H4 (cell line): ENCODE data around the gene HSF4. TPM values are rescaled to one million over a fixed set of nuclear protein-coding genes. Genes with fewer than 3 reads are reported as not detected.
A peak's percentile ranks its signal among the peaks of the same experiment; 100 is the strongest.

Source experiments
- DNase-seq: peaks from one replicate; pipeline ENCODE4 v3.0.0-alpha.2; 2015; ENCODE audit warnings: low spot score
- total RNA-seq: library from RNA; depleted of rRNA; stranded (reverse); fragments of >200 nt; shearing (Covaris generic); gene quantifications from 2 replicates; pipeline ENCODE4 v1.2.3, GENCODE V29; 2014

Gene HSF4
- total RNA-seq, 1 experiment from 2014 or later, result 0.50 TPM

DNA sequence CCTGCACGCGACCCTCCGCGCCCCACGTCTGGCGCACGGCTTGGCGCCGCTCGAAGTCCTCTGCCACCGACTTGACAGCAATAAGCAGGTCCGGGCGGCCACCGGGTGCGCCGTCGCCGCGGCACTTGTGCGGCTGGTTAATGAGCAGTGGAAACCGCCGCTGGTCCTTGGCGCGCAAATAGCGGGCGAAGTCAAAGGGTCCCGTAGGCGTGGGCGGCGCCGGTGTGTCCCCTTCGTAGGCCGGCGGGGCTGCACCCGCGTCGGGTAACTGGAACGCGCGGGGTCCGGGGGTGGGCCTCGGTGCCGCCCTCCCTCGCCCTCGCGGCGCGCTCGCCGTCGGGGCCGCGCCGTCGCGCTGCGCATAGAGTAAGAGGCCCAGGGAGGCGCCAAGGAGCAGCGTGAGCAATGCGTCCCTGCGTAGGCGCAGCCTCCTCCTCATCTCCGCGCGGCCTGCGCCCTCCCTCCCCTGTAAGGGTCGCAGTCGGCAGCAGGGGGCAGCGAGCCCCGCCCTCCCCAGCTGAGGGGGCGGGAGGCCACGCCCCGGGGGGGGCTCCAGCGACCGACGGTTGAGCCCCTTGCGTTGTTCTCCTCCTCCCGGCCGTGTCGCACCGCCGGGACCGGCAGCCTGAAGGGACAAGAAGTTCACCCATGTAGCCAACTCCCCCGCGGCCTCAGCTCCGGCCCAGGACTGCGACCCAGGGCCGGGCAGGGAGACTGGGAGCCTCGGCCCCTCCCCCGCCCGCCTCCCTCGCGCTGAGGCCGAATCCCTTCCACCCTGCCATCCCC is 14.3 kb upstream of the HSF4 start:
- DNase-seq, result no peak

DNA sequence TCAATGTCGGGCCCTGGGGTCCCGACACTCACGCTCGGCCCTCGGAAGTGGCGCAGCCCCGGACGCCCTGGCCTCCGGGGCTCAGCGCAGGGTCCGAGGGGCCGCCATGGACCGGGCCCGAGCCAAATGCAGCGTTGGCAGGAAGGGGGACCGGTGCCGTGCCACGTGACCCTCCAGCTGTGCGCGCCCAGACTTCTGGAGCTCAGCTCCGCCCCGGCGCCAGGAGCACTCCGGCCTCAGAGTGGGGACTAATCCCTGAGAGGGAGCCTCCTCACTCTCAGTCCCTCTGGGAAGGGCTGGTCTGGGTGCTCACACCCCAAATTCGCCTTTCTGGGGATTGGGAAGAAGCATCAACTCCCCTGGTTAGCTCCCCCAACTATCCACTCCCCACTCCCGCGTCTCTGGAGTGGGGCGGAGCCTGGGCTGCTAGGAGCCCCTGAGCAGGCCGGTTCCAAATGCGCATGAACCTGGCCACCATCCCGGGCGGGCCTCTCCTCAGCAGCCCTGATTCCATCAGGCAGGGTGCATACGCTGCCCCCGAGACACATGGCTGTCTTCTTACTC is 13.6 kb upstream of the HSF4 start, which contains the start of gene B3GNT9:
Gene B3GNT9 (minus strand): TSS at position 166 of the 564 bp plus-strand sequence. CDS start 513 bp downstream, outside the sequence.
- peak; percentile 54 for DNase-seq

DNA sequence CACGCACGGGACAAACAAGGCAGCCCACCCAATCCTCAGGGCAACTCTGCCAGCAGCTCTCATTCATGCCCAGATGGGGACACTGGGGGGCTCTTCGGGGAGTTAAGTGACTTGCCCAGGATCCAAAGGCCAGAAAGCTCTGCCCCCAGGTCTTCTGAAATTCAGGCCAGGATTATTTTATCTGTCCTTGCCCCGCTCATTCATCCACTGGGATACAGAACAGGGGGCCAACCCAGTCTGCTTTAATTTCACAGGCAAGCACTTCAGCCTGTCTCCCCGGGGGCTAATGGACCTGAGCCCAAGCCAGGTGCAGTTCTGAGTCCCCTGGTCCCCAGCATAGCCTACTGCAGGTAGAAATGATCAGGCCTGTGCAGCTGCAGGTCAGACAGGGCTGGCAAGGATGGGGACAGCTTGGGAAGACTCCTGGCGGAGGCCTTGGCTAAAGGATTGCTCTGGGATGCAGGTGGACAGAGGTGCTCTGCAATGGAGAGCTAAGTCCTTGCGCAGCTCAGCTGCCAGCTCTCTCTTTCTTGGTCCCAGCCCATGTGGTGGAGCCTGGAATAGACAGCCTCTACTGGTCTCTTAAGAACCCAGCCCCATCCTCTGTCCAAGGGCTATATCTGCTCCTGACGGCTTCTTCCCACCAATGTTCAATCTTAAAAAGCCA is 13.0 kb upstream of the HSF4 start:
- no peak for DNase-seq

DNA sequence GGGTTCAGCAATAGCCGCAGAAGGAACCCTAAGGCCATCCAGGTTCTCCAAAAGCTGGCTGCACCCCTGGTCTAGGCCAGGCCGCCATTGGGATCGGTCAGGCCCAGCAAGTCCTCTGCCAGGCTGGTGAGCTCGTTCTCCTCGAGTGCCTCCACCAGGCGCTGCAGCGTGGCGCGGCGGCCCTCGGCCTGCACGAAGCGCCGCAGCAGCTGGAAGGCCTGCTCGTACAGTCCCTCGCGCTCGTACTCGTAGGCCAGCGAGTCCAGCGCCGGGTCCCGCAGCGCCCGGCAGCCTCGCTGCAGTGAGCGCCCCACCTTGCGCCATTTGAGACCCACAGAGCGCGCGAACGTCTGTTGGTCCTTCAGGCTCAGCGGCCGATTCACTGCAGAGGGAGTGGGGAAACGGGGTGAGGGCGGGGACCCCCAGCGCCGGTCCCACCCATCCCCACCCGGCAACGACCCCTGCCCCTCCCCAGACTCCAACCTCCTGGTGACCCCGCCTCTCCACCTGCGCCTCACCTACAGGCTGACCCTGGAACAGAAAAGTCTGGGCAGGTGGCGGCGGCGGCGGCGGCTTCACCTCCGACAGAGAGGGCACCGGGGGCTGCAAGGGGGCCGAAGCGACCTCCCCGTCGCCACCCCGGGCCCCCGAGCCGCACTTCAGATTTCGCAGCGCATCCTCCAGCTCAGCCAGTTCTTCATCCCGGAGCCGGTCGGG is 9.8 kb upstream of the HSF4 start:
- DNase-seq, result no peak

DNA sequence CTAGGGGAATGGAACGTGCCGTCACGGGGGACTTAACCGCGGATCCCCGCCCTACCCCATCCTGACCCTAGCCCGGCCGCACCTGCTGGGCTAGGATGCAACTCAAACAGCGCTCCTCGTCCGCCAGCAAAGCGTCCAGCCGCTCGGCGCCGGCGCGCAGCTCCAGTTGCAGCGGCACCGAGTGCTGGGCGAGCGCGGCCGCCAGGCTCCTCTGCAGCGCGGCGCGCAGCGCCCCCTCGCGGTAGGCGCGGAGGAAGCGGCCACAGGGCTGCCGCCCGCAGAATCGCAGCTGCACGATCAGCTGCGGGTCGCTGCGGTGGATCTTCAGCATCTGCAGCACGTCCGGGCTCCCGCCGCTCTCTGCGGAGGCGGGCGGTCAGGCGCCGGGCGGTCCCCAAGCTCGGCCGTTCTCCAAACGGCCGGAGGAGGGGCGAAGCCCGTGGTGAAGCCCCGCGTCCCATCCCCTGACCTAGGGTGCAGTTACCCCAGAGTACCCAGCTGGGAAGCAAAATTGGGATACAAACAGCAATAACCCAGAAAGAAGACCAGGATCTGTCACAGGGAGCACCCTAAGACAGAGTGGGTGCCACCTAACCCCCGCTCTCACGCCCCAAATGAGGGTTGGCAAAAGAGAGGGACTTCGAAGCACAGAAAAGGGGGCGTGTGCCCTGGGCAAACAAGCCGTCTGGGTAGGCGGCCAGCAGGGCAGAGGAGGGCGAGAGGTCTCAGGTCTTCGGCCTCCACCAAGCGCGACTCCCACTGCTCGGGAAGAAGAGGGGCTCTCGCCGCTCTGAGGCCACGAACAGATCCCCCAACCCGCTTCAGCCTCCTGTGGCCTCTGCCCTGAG is 9.0 kb upstream of the HSF4 start:
- DNase-seq, result no peak

DNA sequence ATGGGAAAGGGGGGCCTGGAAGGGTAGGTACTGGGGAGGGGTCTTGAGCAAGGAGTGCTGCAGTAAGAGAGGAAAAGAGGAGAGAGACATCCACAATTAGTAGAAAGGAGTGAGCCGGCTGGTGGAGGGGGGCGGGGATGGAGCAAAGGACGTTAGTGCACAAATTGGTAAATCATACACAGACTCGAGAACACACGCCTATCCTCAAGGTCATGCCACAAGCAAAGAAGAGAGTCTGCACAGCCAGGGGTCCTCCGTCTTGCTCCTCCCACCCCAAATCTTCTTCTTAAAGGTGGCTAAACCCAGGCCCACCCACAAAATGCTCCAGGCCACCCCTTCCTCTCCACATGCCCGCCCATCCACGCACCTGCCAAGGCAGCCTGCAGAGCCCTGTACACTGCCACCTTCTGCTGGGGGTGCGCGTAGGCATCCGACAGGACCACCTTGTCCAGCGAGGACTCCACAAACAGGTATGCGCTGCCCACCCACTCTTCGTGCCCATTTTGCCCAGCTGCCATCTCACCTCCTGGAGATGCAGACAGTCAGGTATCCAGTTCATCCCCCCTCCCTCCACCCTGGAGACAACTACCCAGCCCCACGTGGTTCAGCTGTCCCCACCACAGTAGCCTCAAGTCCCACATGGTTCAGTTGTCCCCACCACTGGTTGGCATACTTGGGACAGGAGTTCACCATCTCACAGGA is 8.3 kb upstream of the HSF4 start:
- no peak for DNase-seq

DNA sequence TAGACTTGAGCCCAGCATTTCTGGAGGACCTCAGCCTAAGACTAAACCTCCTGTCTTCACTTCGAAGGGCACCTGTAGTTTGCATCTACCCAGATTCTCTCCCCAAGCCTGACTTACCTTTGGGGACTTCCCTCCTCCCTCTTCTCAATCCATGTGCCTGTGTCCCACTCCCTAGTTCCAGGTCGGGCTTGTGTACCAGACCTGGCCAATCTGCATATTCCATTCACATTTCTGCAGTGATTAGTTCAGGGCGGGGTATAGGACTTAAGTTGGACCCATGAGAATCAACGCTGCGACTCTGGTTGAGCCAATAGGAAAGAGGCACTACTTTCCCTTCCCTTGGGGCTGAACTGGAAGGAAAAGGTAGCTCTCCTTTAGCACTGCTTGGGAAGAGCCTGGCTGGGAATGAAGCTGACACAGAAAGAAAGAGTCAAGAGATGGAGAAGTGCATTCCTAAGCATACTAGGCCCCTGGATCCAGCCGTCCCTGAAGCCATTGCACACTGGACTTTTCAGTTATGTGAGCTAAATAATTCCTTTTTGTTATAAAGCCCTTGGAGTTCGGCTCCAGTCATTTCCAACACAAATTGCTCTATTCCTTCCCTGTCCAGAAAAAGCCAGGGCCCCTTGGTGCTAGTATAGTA is 7.3 kb upstream of the HSF4 start:
- no peak for DNase-seq

DNA sequence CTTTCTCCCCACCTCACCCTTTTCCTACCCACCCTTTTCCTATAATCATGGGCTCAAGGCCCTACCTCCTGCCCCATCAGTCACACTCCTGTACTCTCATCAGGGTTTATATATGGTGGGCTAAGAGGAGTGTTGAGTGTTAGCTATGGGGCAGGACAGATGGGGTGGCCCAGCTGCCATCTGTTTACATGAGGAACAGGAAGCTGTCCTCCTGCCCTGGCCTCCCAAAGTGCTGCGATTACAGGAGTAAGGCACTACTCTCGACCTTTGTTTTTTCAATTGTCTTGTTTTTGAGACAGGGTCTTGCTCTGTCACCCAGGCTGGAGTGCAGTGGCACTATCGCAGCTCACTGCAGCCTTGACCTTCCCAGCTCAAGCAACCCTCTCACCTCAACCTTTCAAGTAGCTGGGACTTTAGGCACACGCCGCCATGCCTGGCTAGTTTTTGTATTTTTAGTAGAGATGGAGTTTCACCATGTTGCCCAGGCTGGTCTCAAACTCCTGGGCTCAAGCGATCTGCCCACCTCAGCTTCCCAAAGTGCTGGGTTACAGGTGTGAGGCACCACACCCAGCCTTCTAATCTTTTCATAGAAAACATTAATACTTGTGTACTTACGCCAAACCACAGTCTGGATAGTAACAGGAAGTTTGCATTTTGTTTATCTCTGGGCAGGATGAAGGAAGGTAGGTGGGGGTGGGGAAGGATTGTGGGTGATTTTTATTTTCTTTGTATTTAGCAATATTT is 6.5 kb upstream of the HSF4 start:
- no peak for DNase-seq

DNA sequence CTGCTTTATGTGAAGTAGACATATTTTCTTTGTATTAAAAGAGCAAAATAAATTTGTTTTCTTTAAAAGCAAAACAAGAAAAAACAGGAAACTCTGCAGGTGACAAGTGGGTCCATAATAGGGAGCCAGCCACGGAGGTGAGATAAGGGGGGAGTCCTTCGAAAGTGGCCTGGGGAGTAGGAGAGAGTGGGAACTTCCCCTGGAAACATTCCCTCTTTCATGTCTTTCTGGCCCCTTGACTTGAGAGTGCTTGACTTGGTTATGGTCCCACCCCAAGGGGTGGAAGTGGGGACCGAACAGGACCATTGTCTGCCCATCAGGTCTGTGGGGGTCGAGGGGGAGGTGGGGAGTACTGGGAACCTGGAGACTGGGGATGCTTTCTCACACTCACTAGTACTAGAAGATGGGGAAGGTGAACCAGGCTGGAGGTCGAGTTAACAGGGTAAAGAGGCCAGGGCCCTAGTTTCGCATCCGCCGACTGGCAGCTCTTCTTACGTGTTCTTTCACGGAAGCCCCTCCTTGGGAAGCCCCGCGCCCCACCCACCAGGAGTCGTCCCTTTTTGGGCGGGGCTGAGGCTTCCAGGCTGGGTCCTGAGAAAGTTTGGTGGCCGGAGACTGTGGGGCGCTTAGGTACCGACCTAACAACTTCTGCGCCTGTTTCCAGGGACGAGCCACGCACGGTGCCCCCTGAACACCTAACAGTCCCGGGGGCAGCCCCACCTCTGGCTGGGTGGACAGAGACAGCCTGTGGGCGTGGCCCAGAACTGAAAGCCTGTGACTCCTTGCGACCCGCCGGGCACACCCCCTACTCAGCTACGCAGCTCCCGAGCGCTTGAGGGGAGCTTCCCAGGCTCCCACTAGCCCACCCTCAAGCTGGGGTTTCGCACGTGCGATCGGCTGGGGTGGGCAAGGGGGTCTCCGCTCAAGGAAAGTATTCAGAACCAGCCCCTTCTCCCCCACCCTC is 5.6 kb upstream of the HSF4 start:
- peak; percentile 26 for DNase-seq

DNA sequence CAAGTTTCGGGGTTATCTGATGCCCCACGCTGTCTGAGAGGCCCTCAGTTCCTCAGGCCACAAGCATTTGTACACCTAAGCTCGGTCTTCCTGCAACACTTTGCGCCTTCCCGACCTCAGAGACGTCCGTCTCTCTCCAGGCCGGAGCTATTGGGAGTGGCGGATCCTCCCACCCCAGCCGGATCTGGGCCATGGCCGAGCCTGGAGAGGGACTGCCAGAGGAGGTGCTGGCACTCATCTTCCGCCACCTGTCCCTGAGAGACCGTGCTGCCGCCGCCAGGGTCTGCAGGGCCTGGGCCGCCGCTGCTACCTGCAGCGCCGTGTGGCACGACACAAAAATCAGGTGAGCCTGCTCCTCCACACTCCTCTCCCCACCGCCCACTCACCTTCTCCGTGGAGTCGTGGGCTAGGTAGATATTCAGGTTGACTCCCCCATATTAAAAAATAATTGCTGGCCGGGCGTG is 2.9 kb upstream of the HSF4 start:
- no peak for DNase-seq

DNA sequence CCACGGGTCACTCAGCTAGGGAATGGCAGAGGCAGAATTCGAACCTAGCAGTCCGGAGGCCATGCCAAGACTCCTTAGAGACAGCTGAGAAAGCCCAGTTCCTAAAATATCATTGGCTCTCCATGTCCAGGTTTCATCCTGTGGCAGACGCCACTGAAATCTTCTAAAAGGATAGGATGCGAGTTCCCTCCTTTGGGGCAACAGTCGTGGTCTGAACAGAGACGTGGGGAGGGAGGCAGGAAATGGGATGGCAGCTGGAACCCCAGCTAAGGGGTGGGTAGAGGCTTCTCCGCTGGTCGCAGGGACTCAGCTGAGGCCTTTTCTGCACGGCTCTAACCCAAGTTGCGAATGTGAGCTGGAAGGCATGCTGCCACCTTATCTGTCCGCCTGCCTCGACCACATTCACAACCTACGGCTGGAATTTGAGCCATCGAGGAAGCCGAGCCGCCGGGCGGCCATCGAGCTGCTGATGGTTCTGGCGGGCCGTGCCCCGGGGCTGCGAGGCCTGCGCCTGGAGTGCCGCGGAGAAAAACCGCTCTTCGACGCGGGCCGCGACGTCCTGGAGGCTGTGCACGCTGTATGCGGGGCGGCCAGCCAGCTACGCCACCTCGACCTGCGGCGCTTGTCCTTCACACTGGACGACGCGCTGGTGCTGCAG is 1.9 kb upstream of the HSF4 start:
- no peak for DNase-seq

DNA sequence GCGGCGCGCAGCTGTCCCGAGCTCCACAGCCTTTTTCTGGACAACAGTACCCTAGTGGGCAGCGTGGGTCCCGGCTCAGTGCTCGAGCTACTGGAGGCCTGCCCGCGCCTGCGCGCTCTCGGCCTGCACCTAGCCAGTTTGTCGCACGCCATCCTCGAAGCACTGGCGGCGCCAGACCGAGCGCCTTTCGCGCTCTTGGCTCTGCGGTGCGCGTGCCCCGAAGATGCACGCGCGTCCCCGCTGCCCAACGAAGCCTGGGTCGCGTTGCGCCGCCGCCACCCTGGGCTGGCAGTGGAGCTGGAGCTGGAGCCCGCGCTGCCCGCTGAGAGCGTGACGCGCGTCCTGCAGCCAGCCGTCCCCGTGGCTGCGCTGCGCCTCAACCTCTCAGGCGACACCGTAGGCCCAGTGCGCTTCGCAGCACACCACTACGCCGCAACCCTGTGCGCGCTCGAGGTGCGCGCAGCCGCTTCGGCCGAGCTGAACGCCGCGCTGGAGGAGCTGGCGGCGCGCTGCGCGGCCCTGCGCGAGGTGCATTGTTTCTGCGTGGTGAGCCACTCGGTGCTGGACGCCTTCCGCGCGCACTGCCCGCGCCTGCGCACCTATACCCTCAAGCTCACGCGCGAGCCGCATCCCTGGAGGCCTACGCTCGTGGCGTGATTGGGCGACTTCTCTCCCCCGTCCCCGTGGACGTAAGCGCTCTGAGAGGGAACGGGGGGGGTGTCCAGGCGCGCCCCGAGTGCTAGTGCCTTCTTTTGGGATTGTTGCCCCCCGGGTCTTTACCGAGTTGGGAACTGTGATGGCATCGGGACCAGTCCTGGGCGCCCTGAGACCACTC is 1.2 kb upstream of the HSF4 start:
- DNase-seq, result no peak

DNA sequence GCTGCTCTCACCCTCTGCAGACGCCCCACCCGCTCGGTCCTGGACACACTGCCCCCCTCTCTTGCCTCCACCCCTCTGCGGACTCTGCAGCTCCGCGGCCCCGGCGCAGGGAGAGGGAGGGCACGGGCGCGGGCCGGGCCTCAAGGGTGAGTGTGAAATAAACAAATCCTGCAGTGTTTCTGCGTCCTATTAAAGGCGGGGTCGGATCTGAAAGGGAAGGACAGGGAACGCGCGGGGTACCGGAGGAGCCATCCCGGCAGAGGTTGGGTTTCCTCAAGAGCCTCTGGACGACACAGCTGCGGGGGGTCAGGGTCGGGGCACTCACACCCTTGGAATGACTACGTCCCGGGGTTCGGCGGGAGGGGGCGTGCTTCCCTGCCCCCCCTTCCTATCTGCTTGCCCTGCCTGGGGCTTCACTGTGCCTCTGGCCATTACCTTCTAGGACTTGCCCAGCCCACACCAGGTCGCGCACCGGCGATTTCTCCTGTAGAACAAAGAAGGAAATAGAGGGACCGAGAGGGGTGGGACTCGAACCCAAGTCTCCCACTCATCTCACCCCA is 466 bp upstream of the HSF4 start:
- no peak for DNase-seq

DNA sequence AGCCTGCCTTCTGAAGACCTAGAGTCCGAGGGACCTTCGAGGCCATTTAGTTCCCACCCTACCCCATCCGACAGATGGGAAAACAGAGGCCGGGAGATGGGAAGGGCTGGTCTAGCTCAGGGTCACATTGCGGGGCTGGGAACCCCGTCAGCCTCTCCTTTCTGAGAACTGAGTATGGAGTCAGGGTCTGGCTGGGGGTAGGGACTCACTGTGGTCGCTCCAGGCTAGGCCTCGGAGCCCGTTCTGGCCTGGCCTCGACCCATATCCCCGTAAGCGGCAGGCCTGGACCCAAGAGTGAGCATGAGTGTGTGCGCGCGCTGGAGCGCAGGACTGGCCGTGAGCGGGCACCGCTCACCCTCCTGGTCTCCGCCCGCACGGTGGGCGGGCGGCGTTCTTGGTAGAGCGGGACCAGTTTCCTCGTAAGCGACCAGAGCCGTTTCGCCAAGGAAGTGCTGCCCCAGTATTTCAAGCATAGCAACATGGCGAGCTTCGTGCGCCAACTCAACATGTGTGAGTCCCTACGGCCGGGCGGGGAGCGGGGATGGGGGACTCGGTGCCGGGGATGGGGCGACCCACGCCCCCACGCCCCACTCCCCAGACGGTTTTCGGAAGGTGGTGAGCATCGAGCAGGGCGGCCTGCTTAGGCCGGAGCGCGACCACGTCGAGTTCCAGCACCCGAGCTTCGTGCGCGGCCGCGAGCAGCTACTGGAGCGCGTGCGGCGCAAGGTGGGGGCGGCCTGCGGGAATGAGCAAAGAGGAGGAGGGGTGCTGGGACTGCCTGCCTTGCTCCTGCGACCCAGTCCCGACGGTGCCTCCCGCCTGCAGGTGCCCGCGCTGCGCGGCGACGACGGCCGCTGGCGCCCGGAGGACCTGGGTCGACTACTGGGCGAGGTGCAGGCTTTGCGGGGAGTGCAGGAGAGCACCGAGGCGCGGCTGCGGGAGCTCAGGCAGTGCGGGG is 855 bp downstream of the HSF4 start:
- DNase-seq, result no peak

DNA sequence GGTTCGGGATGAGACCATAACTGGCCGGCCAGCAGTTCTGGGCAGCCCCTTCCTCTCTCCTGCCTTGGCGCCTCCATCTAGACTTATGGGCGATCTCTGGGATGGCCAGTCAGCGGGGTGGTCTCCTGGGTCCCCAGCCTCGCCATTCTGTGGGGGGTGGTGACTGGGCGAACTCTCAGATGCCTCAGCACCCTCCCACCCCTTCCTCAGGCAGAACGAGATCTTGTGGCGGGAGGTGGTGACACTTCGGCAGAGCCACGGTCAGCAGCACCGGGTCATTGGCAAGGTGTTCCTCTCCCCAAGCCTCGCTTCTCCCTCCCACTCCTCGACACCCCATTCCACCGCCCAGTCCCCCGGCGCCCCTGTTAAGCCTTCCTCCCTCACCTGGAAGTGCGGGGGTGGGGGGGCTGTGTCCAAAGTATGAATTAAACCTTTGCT is 1.6 kb downstream of the HSF4 start:
- no peak for DNase-seq
